Activated naive CD8-positive, alpha-beta T cell treated with anti-CD3 and anti-CD28 coated beads, Interleukin-2, amount 10 ng/mL, durations not matched to agents 7 days and 5 days (primary cell): ENCODE results near the gene ACSL6. TPM values are rescaled to one million over a fixed set of nuclear protein-coding genes. Genes with fewer than 3 reads are reported as not detected.
A peak's percentile ranks its signal among the peaks of the same experiment; 100 is the strongest.
"Not testable (repeated sequence)": the region's sequence is repeated elsewhere in the genome, so short reads cannot be mapped to it uniquely, and the experiment has no call there.

Experiments used
- ATAC-seq: fragments of 150-1000 bp; cut with Tn5 transposase; one replicate; pipeline ENCODE4 v1.10.0; 2021; ENCODE audit warnings: low read depth, moderate library complexity
- POLR2A ChIA-PET: fragments of 350-600 bp; sonication (Branson Sonifier 250); formaldehyde crosslinking; loops from one replicate; lab custom pipeline; 2021; ENCODE audit warnings: antibody characterized with exemption; lab: Charles Lee
- DNase-seq: peaks from one replicate; pipeline ENCODE4 v3.0.0; 2021
- H3K27ac Mint-ChIP-seq: one replicate; pipeline ENCODE4 v1.8.0; 2022; ENCODE audit warnings: mild to moderate bottlenecking, mixed read lengths
- H3K27me3 Mint-ChIP-seq: one replicate; pipeline ENCODE4 v1.8.0; 2022; ENCODE audit warnings: mild to moderate bottlenecking, moderate library complexity, mixed read lengths
- H3K36me3 Mint-ChIP-seq: one replicate; pipeline ENCODE4 v1.8.0; 2021; ENCODE audit warnings: mild to moderate bottlenecking, mixed read lengths
- H3K4me1 Mint-ChIP-seq: one replicate; pipeline ENCODE4 v1.8.0; 2021; ENCODE audit warnings: mixed read lengths
- H3K4me3 Mint-ChIP-seq: one replicate; pipeline ENCODE4 v1.8.0; 2022; ENCODE audit warnings: mild to moderate bottlenecking, moderate library complexity, mixed read lengths
- H3K9me3 Mint-ChIP-seq: one replicate; pipeline ENCODE4 v1.8.0; 2021; ENCODE audit warnings: mixed read lengths
- total RNA-seq, 2 experiments: library from RNA; stranded (reverse); gene quantifications; one replicate each; pipeline ENCODE4 v1.2.3, GENCODE V29; 2021

Gene ACSL6
- total RNA-seq, 2 experiments from 2014 or later: 31.5 to 34.6 TPM

GRCh38 chr5:131942016-131942415 lies 69.4 kb downstream of the ACSL6 start:
- peak overlapping the region; percentile 22 for H3K27ac Mint-ChIP-seq

GRCh38 chr5:131939690-131940345 lies 71.6 kb downstream of the ACSL6 start:
- Mint-ChIP-seq H3K36me3 (peaks cover 4% of the 10 kb centered on the region), H3K4me1 (peaks cover 2% of the 10 kb centered on the region), H3K4me3 (no peak overlapping the region), H3K27me3 (peaks cover 3% of the 10 kb centered on the region), H3K27ac (no peak overlapping the region), H3K9me3 (no peaks in the 10 kb centered on the region)
- POLR2A ChIA-PET: no interaction called here
- ATAC-seq (no peak), DNase-seq (no peak)

More at GRCh38 chr5:131942016-131942415, 69.4 kb downstream of the ACSL6 start:
- H3K4me1 Mint-ChIP-seq: no peaks in the 10 kb centered on the region
- no peaks in the 10 kb centered on the region for H3K27me3 Mint-ChIP-seq
- DNase-seq (no peak), ATAC-seq (no peak)
- H3K36me3 Mint-ChIP-seq: peaks cover 4% of the 10 kb centered on the region
- POLR2A ChIA-PET: no interaction called here
- H3K4me3 Mint-ChIP-seq: no peak overlapping the region
- H3K9me3 Mint-ChIP-seq: no peaks in the 10 kb centered on the region

- Mint-ChIP-seq H3K4me1 (peaks cover 2% of the 10 kb centered on the region), H3K36me3 (peaks cover 4% of the 10 kb centered on the region), H3K27ac (no peak overlapping the region), H3K27me3 (peaks cover 9% of the 10 kb centered on the region), H3K9me3 (peaks cover 21% of the 10 kb centered on the region), H3K4me3 (no peak overlapping the region)
- DNase-seq (no peak), ATAC-seq (no peak)
- POLR2A ChIA-PET: no interaction called here
Measured at GRCh38 chr5:131932235-131932634, 79.2 kb downstream of the ACSL6 start.

- Mint-ChIP-seq H3K9me3 (peaks cover 28% of the 10 kb centered on the region), H3K27ac (no peak overlapping the region), H3K36me3 (peaks cover 10% of the 10 kb centered on the region), H3K4me3 (no peak overlapping the region), H3K27me3 (peaks cover 8% of the 10 kb centered on the region), H3K4me1 (no peaks in the 10 kb centered on the region)
- no peak for DNase-seq
- ATAC-seq: no peak
- POLR2A ChIA-PET: no interaction called here
Measured at GRCh38 chr5:131928957-131929356, 82.5 kb downstream of the ACSL6 start.

GRCh38 chr5:131926168-131926567 lies 85.3 kb downstream of the ACSL6 start:
- no peak overlapping the region for H3K4me3 Mint-ChIP-seq
- no peak for DNase-seq
- no peak for ATAC-seq
- peaks cover 8% of the 10 kb centered on the region for H3K27me3 Mint-ChIP-seq
- peaks cover 24% of the 10 kb centered on the region for H3K9me3 Mint-ChIP-seq
- peaks cover 10% of the 10 kb centered on the region for H3K36me3 Mint-ChIP-seq
- no peaks in the 10 kb centered on the region for H3K4me1 Mint-ChIP-seq
- H3K27ac Mint-ChIP-seq: no peak overlapping the region
- POLR2A ChIA-PET: no interaction called here

- Mint-ChIP-seq H3K27me3 (peaks cover 4% of the 10 kb centered on the region), H3K36me3 (peaks cover 2% of the 10 kb centered on the region), H3K27ac (no peak overlapping the region), H3K4me1 (no peaks in the 10 kb centered on the region), H3K4me3 (no peak overlapping the region), H3K9me3 (peaks cover 5% of the 10 kb centered on the region)
- ATAC-seq: no peak
- POLR2A ChIA-PET: no interaction called here
- no peak for DNase-seq
Measured at GRCh38 chr5:131916481-131916880, 95.0 kb downstream of the ACSL6 start.

- ATAC-seq: no peak
- POLR2A ChIA-PET: no interaction called here
- Mint-ChIP-seq H3K27ac (no peak overlapping the region), H3K4me1 (no peaks in the 10 kb centered on the region), H3K9me3 (peaks cover 10% of the 10 kb centered on the region), H3K27me3 (peaks cover 4% of the 10 kb centered on the region), H3K36me3 (peaks cover 2% of the 10 kb centered on the region), H3K4me3 (no peak overlapping the region)
- DNase-seq: no peak
Measured at GRCh38 chr5:131914472-131914871, 97.0 kb downstream of the ACSL6 start.

- peaks cover 12% of the 10 kb centered on the region for H3K9me3 Mint-ChIP-seq
- no peak overlapping the region for H3K4me3 Mint-ChIP-seq
- H3K36me3 Mint-ChIP-seq: peaks cover 2% of the 10 kb centered on the region
Measured at GRCh38 chr5:131913603-131914002, 97.9 kb downstream of the ACSL6 start.

GRCh38 chr5:131906668-131907067 lies 104.8 kb downstream of the ACSL6 start:
- H3K27ac Mint-ChIP-seq: no peak overlapping the region
- peaks cover 41% of the 10 kb centered on the region for H3K9me3 Mint-ChIP-seq
- H3K36me3 Mint-ChIP-seq: peaks cover 44% of the 10 kb centered on the region
- DNase-seq (no peak), ATAC-seq (no peak)
- POLR2A ChIA-PET: no interaction called here
- peaks cover 17% of the 10 kb centered on the region for H3K4me1 Mint-ChIP-seq
- H3K4me3 Mint-ChIP-seq: no peak overlapping the region
- H3K27me3 Mint-ChIP-seq: no peaks in the 10 kb centered on the region

More at GRCh38 chr5:131913603-131914002, 97.9 kb downstream of the ACSL6 start:
- Mint-ChIP-seq H3K4me1 (no peaks in the 10 kb centered on the region), H3K27me3 (peaks cover 4% of the 10 kb centered on the region), H3K27ac (no peak overlapping the region)
- POLR2A ChIA-PET: no interaction called here
- ATAC-seq (no peak), DNase-seq (no peak)

- DNase-seq, H3K27me3 Mint-ChIP-seq: not testable (repeated sequence)
- peaks cover 53% of the 10 kb centered on the region for H3K36me3 Mint-ChIP-seq
- peak overlapping the region; percentile 52 for H3K4me3 Mint-ChIP-seq
- H3K27ac Mint-ChIP-seq: peak overlapping the region; percentile 89
- ATAC-seq: peak; percentile 96
- POLR2A ChIA-PET: interaction anchor here (0.6 to 2.2 kb wide), 2 partner anchors 99 to 628 kb away, joined by 4 to 7 read pairs; no protein-coding TSS in a partner anchor
- peaks cover 39% of the 10 kb centered on the region for H3K9me3 Mint-ChIP-seq
- peaks cover 22% of the 10 kb centered on the region for H3K4me1 Mint-ChIP-seq
Measured at GRCh38 chr5:131902266-131902665, 109.2 kb downstream of the ACSL6 start.

Other genes starting within 250 kb of the ACSL6 start
- 10 to 100 TPM; 30.6 to 31.7 TPM for gene FNIP1, start 214.6 kb downstream of the ACSL6 start, total RNA-seq
- gene MEIKIN, start 66.0 kb downstream of the ACSL6 start, total RNA-seq: 1 to 10 TPM in 1 of 2 experiments, under 1 TPM in 1; 0.55 to 1.2 TPM
- not detected for gene IL3, start 49.0 kb upstream of the ACSL6 start, total RNA-seq
- 1 to 10 TPM; 1.1 to 1.4 TPM for gene CSF2, start 62.1 kb upstream of the ACSL6 start, total RNA-seq
- gene P4HA2, start 216.2 kb upstream of the ACSL6 start, total RNA-seq: 10 to 100 TPM; 10.1 to 10.7 TPM
- gene PDLIM4, start 246.0 kb upstream of the ACSL6 start, total RNA-seq: under 1 TPM in 1 of 2 experiments, not detected in 1; 0.64 TPM